A549 (cell line): ENCODE measurements around the gene SUMO3.

Source experiments
- EP300 ChIP-seq, 2 experiments: fragments of >200 bp; sonication (Bioruptor Twin); formaldehyde crosslinking; IDR thresholded peaks; 2 replicates in 1 of 2; 3 replicates in 1 of 2; pipeline ENCODE4 v1.6.1; 2016 to 2017
- TF ChIP-seq, protein P1 (sequence below): fragments of >200 bp; sonication (Bioruptor Twin); formaldehyde crosslinking; IDR thresholded peaks from 3 replicates; pipeline ENCODE4 v1.5.1; 2016

DNA sequence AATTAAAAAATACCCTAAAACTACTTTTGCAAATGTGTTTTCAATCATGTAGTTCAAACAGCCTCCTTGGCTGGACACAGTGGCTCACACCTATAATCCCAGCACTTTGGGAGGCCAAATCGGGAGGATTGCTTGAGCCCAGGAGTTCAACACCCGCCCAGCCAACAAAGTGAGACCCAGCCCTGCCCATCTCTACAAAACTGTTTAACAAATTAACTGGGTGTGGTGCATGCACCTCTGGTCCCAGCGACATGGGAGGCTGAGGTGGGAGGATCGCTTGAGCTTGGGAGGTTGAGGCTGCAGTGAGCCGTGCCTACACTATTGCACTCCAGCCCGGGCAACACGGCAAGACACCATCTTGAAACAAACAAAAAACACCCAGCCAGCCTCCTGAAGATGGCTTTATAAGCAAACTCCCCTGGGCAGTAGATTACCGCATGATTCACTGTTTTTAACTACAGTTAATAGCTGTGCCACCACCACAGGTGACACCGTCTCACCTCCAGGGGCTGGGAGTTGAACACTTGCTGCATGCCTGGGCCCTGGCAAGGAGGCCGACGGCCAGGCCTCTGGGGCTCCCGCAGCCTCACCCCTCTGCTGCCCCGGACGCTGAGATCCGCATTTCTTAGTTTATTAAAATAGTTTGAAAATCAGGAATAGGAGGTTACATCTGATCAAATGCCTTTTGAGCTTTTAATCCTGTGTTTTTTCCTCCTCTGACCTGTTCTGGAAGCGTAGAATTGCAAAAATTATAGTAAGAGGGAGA lies 39.4 kb upstream of the SUMO3 start:
- TF ChIP-seq EP300 (IDR thresholded peaks at IDR 0.05) = no peak
- TF ChIP-seq, protein P1, sequence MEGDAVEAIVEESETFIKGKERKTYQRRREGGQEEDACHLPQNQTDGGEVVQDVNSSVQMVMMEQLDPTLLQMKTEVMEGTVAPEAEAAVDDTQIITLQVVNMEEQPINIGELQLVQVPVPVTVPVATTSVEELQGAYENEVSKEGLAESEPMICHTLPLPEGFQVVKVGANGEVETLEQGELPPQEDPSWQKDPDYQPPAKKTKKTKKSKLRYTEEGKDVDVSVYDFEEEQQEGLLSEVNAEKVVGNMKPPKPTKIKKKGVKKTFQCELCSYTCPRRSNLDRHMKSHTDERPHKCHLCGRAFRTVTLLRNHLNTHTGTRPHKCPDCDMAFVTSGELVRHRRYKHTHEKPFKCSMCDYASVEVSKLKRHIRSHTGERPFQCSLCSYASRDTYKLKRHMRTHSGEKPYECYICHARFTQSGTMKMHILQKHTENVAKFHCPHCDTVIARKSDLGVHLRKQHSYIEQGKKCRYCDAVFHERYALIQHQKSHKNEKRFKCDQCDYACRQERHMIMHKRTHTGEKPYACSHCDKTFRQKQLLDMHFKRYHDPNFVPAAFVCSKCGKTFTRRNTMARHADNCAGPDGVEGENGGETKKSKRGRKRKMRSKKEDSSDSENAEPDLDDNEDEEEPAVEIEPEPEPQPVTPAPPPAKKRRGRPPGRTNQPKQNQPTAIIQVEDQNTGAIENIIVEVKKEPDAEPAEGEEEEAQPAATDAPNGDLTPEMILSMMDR = no peak
